HCT116 (cell line): Measurements from ENCODE around the gene HJURP.

ENCODE experiments used
- ATF3 ChIP-seq: IDR thresholded peaks from 2 replicates; pipeline ENCODE4 v1.6.1; 2012
- CEBPB ChIP-seq: IDR thresholded peaks from 2 replicates; pipeline ENCODE4 v1.6.1; 2012; ENCODE audit warnings: low read depth
- CTCF ChIP-seq, 3 experiments: fragments of 200-600 bp in 1 of 3; sonication (generic) in 1 of 3; IDR thresholded peaks in 2 of 3; conservative IDR thresholded peaks in 1 of 3; 2 replicates each; pipeline ENCODE4 v1.5.1; 2012 to 2017; ENCODE audit warnings: low read depth in 2 of 3, low read length in 2 of 3, antibody characterized with exemption in 1 of 3, borderline replicate concordance in 1 of 3, control low read depth in 1 of 3, mild to moderate bottlenecking in 1 of 3, mixed read lengths in 1 of 3, mixed run types in 1 of 3, moderate library complexity in 1 of 3; ENCODE audit not compliant: insufficient read depth in 1 of 3
- EZH2 ChIP-seq: fragments of 200-600 bp; sonication (generic); IDR thresholded peaks from 2 replicates; pipeline ENCODE4 v1.6.1; 2017; ENCODE audit warnings: antibody characterized with exemption, mixed run types
- EZH2phosphoT487 ChIP-seq: fragments of 200-600 bp; IDR thresholded peaks from 2 replicates; pipeline ENCODE4 v1.6.1; 2018; ENCODE audit warnings: antibody characterized with exemption, borderline replicate concordance
- JUND ChIP-seq: IDR thresholded peaks from 2 replicates; pipeline ENCODE4 v1.6.1; 2012
- MAX ChIP-seq: IDR thresholded peaks from 2 replicates; pipeline ENCODE4 v1.6.1; 2012
- POLR2AphosphoS5 ChIP-seq: IDR thresholded peaks from 2 replicates; pipeline ENCODE4 v1.6.1; 2011; ENCODE audit warnings: mild to moderate bottlenecking, low read depth, low read length, moderate library complexity
- RAD21 ChIP-seq: IDR thresholded peaks from 2 replicates; pipeline ENCODE4 v1.6.1; 2012; ENCODE audit warnings: low read depth, mild to moderate bottlenecking
- REST ChIP-seq: IDR thresholded peaks from 2 replicates; pipeline ENCODE4 v1.6.1; 2012; ENCODE audit warnings: low read depth
- SIN3A ChIP-seq: IDR thresholded peaks from 2 replicates; pipeline ENCODE4 v1.6.1; 2012; ENCODE audit warnings: low read depth
- SP1 ChIP-seq: IDR thresholded peaks from 2 replicates; pipeline ENCODE4 v1.6.1; 2012; ENCODE audit warnings: low read depth
- SRF ChIP-seq: IDR thresholded peaks from 2 replicates; pipeline ENCODE4 v1.6.1; 2012; ENCODE audit warnings: low read depth

- no peak for TF ChIP-seq CEBPB
- TF ChIP-seq CTCF (IDR thresholded peaks at IDR 0.05 in 2 of 3, conservative IDR thresholded peaks at IDR 0.05 in 1 of 3; ENCODE audit: borderline replicate concordance in 1 of 3, insufficient read depth in 1 of 3, low read depth in 2 of 3, low read length in 2 of 3) = no peak
- no peak for TF ChIP-seq REST
- TF ChIP-seq ATF3 = no peak
- no peak for TF ChIP-seq SIN3A
- no peak for TF ChIP-seq POLR2AphosphoS5
- TF ChIP-seq SP1 = no peak
- TF ChIP-seq EZH2 = no peak
- TF ChIP-seq EZH2phosphoT487 = no peak
- no peak for TF ChIP-seq JUND
- TF ChIP-seq RAD21 = no peak
- no peak for TF ChIP-seq SRF
- no peak for TF ChIP-seq MAX
These were observed 38.0 kb downstream of the HJURP start for GRCh38 chr2:233816334-233816733.
